HepG2 (cell line): ENCODE results near the gene FRAS1. TPM values are rescaled to one million over a fixed set of nuclear protein-coding genes. Genes with fewer than 3 reads are reported as not detected.
A peak's percentile ranks its signal among the peaks of the same experiment; 100 is the strongest.

Experiments used
- HNRNPUL1 ChIP-seq: fragments of 200-400 bp; formaldehyde crosslinking; IDR thresholded peaks from 2 replicates; pipeline ENCODE4 v1.6.1; 2017; ENCODE audit warnings: low read depth, mild to moderate bottlenecking, low read length, moderate library complexity
- IKZF1 ChIP-seq: fragments of 450-650 bp; IDR thresholded peaks from 2 replicates; pipeline ENCODE4 v1.7.1; 2016
- SP5 ChIP-seq: IDR thresholded peaks from 2 replicates; pipeline ENCODE4 v1.6.1; 2016; ENCODE audit warnings: low read depth, borderline replicate concordance
- SRSF9 ChIP-seq: fragments of 200-400 bp; formaldehyde crosslinking; IDR thresholded peaks from 2 replicates; pipeline ENCODE4 v1.6.1; 2018; ENCODE audit warnings: borderline replicate concordance, mild to moderate bottlenecking, low read depth, low read length; ENCODE audit not compliant: insufficient read depth, poor library complexity, severe bottlenecking
- ZFY ChIP-seq: sonication (generic); formaldehyde crosslinking; IDR thresholded peaks from 2 replicates; pipeline ENCODE4 v1.4.0; 2020; ENCODE audit warnings: missing genetic modification reagents
- ZHX2 ChIP-seq, 2 experiments: sonication (generic) in 1 of 2; formaldehyde crosslinking in 1 of 2; IDR thresholded peaks; 2 replicates each; pipeline versions ENCODE4 v1.6.1 to v1.9.0; 2014 to 2022; ENCODE audit warnings: antibody characterized with exemption in 1 of 2, borderline replicate concordance in 1 of 2, inconsistent platforms in 1 of 2, low read depth in 1 of 2, missing genetic modification reagents in 1 of 2
- ZNF235 ChIP-seq: sonication (generic); formaldehyde crosslinking; IDR thresholded peaks from 2 replicates; pipeline ENCODE4 v1.8.1; 2023; ENCODE audit warnings: mild to moderate bottlenecking, missing genetic modification reagents, borderline replicate concordance
- ZNF547 ChIP-seq: sonication (generic); formaldehyde crosslinking; IDR thresholded peaks from 2 replicates; pipeline ENCODE4 v1.5.1; 2020; ENCODE audit warnings: mild to moderate bottlenecking, missing genetic modification reagents
- ZNF687 ChIP-seq: sonication (generic); formaldehyde crosslinking; IDR thresholded peaks from 2 replicates; pipeline ENCODE4 v1.5.1; 2020; ENCODE audit warnings: mild to moderate bottlenecking, missing genetic modification reagents, moderate library complexity
- ZNF761 ChIP-seq: sonication (generic); formaldehyde crosslinking; conservative IDR thresholded peaks from 2 replicates; pipeline ENCODE4 v1.4.0; 2020; ENCODE audit warnings: mild to moderate bottlenecking, missing genetic modification reagents
- ZSCAN30 ChIP-seq: sonication (generic); formaldehyde crosslinking; IDR thresholded peaks from 2 replicates; pipeline ENCODE4 v1.5.0; 2020; ENCODE audit warnings: mild to moderate bottlenecking, missing genetic modification reagents
- polyA plus RNA-seq, 8 experiments: library from polyadenylated mRNA; depleted of rRNA in 3 of 8; stranded (reverse) in 7 of 8; unstranded in 1 of 8; fragments of >200 nt; fragmentation: Illumina TruSeq in 4 of 8; extraction: Trizol in 4 of 8; gene quantifications; 2 replicates each; pipeline versions ENCODE4 v1.2.1 to v1.2.3, GENCODE V29; 2011 to 2016; ENCODE audit warnings: low read depth in 4 of 8, missing spikeins in 1 of 8, mixed read lengths in 1 of 8; ENCODE audit not compliant: insufficient read depth in 1 of 8
- total RNA-seq, 5 experiments: library from RNA; depleted of rRNA; stranded (reverse); fragments of >200 nt; fragmentation: Illumina TruSeq; extraction: Trizol; gene quantifications; 2 replicates each; pipeline ENCODE4 v1.2.3, GENCODE V29; 2016; ENCODE audit warnings: low read depth in 1 of 5
- TF ChIP-seq, protein P1 (sequence below): sonication (generic); formaldehyde crosslinking; IDR thresholded peaks from 2 replicates; pipeline ENCODE4 v1.5.1; 2020; ENCODE audit warnings: mild to moderate bottlenecking, missing genetic modification reagents, borderline replicate concordance
- TF ChIP-seq, protein P2 (sequence below): sonication (generic); formaldehyde crosslinking; IDR thresholded peaks from 2 replicates; pipeline ENCODE4 v1.4.0; 2020; ENCODE audit warnings: missing genetic modification reagents, mild to moderate bottlenecking, borderline replicate concordance

FRAS1 gene
- total and polyA plus RNA-seq, 2 of the 13 experiments (the other 11 are each of a cell fraction or from before 2014, with no cell fraction given) = 22.5 to 31.6 TPM

GRCh38 chr4:78056265-78057129 is 626 bp upstream of the FRAS1 start (continued):
- TF ChIP-seq ZHX2 (IDR thresholded peaks at IDR 0.05; ENCODE audit: low read depth) (no peak), ZHX2 (CRISPR knock-in tag; IDR thresholded peaks at IDR 0.05; ENCODE audit: borderline replicate concordance) (no peak), SP5 (CRISPR knock-in tag) (no peak), HNRNPUL1 (no peak), SRSF9 (no peak), ZNF687 (CRISPR knock-in tag) (peak; percentile 83), ZNF235 (CRISPR knock-in tag) (no peak), ZFY (CRISPR knock-in tag) (peak; percentile 64), ZNF761 (no peak; the same call in 1 of the 2 replicates), ZNF547 (CRISPR knock-in tag) (no peak), IKZF1 (no peak), ZSCAN30 (CRISPR knock-in tag) (no peak)
- TF ChIP-seq, protein P1, sequence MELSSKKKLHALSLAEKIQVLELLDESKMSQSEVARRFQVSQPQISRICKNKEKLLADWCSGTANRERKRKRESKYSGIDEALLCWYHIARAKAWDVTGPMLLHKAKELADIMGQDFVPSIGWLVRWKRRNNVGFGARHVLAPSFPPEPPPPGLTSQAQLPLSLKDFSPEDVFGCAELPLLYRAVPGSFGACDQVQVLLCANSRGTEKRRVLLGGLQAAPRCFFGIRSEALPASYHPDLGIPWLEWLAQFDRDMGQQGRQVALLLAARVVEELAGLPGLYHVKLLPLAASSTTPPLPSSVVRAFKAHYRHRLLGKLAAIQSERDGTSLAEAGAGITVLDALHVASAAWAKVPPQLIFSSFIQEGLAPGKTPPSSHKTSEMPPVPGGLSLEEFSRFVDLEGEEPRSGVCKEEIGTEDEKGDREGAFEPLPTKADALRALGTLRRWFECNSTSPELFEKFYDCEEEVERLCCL = no peak
- TF ChIP-seq, protein P2, sequence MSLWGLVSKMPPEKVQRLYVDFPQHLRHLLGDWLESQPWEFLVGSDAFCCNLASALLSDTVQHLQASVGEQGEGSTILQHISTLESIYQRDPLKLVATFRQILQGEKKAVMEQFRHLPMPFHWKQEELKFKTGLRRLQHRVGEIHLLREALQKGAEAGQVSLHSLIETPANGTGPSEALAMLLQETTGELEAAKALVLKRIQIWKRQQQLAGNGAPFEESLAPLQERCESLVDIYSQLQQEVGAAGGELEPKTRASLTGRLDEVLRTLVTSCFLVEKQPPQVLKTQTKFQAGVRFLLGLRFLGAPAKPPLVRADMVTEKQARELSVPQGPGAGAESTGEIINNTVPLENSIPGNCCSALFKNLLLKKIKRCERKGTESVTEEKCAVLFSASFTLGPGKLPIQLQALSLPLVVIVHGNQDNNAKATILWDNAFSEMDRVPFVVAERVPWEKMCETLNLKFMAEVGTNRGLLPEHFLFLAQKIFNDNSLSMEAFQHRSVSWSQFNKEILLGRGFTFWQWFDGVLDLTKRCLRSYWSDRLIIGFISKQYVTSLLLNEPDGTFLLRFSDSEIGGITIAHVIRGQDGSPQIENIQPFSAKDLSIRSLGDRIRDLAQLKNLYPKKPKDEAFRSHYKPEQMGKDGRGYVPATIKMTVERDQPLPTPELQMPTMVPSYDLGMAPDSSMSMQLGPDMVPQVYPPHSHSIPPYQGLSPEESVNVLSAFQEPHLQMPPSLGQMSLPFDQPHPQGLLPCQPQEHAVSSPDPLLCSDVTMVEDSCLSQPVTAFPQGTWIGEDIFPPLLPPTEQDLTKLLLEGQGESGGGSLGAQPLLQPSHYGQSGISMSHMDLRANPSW (CRISPR knock-in tag) = no peak
